H9 (cell line): ENCODE measurements around the gene TBC1D10B. TPM values are rescaled to one million over a fixed set of nuclear protein-coding genes. Genes with fewer than 3 reads are reported as not detected.

Experiments used
- DNase-seq: peaks from one replicate; pipeline ENCODE4 v3.0.0-alpha.2; 2017
- H2AFZ ChIP-seq: one replicate; pipeline ENCODE4 v1.6.1; 2013; ENCODE audit warnings: mild to moderate bottlenecking, low read length, control low read depth, moderate library complexity
- H2AK5ac ChIP-seq: 2 replicates; pipeline ENCODE4 v1.6.1; 2013; ENCODE audit warnings: low read length, control low read depth, mixed read lengths; ENCODE audit not compliant: insufficient read length
- H2BK120ac ChIP-seq: one replicate; pipeline ENCODE4 v1.6.1; 2013; ENCODE audit warnings: low read depth, mild to moderate bottlenecking, low read length, control low read depth, inconsistent platforms; ENCODE audit not compliant: poor library complexity, severe bottlenecking
- H2BK12ac ChIP-seq: 2 replicates; pipeline ENCODE4 v1.6.1; 2013; ENCODE audit warnings: low read length, control low read depth, mixed read lengths, low read depth; ENCODE audit not compliant: insufficient read length
- H2BK15ac ChIP-seq: 2 replicates; pipeline ENCODE4 v1.6.1; 2013; ENCODE audit warnings: low read depth, low read length, control low read depth
- H2BK20ac ChIP-seq: one replicate; pipeline ENCODE4 v1.6.1; 2013; ENCODE audit warnings: low read depth, mild to moderate bottlenecking, low read length, control low read depth, inconsistent platforms; ENCODE audit not compliant: poor library complexity, severe bottlenecking
- H2BK5ac ChIP-seq: 2 replicates; pipeline ENCODE4 v1.6.1; 2013; ENCODE audit warnings: low read length, control low read depth, mixed read lengths; ENCODE audit not compliant: insufficient read length
- H3K14ac ChIP-seq: 2 replicates; pipeline ENCODE4 v1.6.1; 2013; ENCODE audit warnings: low read length, control low read depth; ENCODE audit not compliant: insufficient read depth
- H3K18ac ChIP-seq: 2 replicates; pipeline ENCODE4 v1.6.1; 2013; ENCODE audit warnings: low read depth, mild to moderate bottlenecking, mixed read lengths, low read length, control low read depth; ENCODE audit not compliant: insufficient read length
- H3K23ac ChIP-seq: 2 replicates; pipeline ENCODE4 v1.6.1; 2013; ENCODE audit warnings: low read length, control low read depth, mixed read lengths, low read depth; ENCODE audit not compliant: insufficient read length
- H3K23me2 ChIP-seq: 2 replicates; pipeline ENCODE4 v1.6.1; 2013; ENCODE audit warnings: low read depth, mild to moderate bottlenecking, mixed read lengths, low read length, control low read depth; ENCODE audit not compliant: insufficient read length, poor library complexity, severe bottlenecking
- H3K27ac ChIP-seq: 2 replicates; pipeline ENCODE4 v1.5.1; 2013; ENCODE audit warnings: low read length, control low read depth, mixed read lengths, low read depth; ENCODE audit not compliant: insufficient read length
- H3K27me3 ChIP-seq: 2 replicates; pipeline ENCODE4 v1.6.1; 2013; ENCODE audit warnings: low read length, control low read depth, inconsistent platforms; ENCODE audit not compliant: insufficient read depth
- H3K4ac ChIP-seq: 2 replicates; pipeline ENCODE4 v1.6.1; 2013; ENCODE audit warnings: low read depth, mild to moderate bottlenecking, control low read depth, inconsistent platforms, low read length, moderate library complexity
- H3K4me1 ChIP-seq: 2 replicates; pipeline ENCODE4 v1.6.1; 2013; ENCODE audit warnings: low read length, control low read depth, inconsistent platforms; ENCODE audit not compliant: insufficient read depth
- H3K4me2 ChIP-seq: 2 replicates; pipeline ENCODE4 v1.6.1; 2013; ENCODE audit warnings: low read length, control low read depth, mixed read lengths; ENCODE audit not compliant: insufficient read length, insufficient read depth
- H3K56ac ChIP-seq: 2 replicates; pipeline ENCODE4 v1.6.1; 2013; ENCODE audit warnings: low read depth, mild to moderate bottlenecking, mixed read lengths, low read length, control low read depth; ENCODE audit not compliant: insufficient read length
- H3K79me1 ChIP-seq: 2 replicates; pipeline ENCODE4 v1.6.1; 2013; ENCODE audit warnings: low read depth, mild to moderate bottlenecking, moderate library complexity, low read length, control low read depth, inconsistent platforms; ENCODE audit not compliant: insufficient read depth, poor library complexity, severe bottlenecking
- H3K79me2 ChIP-seq: 2 replicates; pipeline ENCODE4 v1.6.1; 2013; ENCODE audit warnings: low read length, control low read depth, inconsistent platforms; ENCODE audit not compliant: insufficient read depth
- H3K9ac ChIP-seq: 2 replicates; pipeline ENCODE4 v1.6.1; 2013; ENCODE audit warnings: low read length, control low read depth, mixed read lengths; ENCODE audit not compliant: insufficient read length; ENCODE audit errors: extremely low read depth
- H3K9me3 ChIP-seq: one replicate; pipeline ENCODE4 v1.6.1; 2013; ENCODE audit warnings: low read depth, low read length, inconsistent platforms; ENCODE audit not compliant: control insufficient read depth
- H3T11ph ChIP-seq: one replicate; pipeline ENCODE4 v1.6.1; 2013; ENCODE audit warnings: mild to moderate bottlenecking, low read length, control low read depth, inconsistent platforms
- H4K20me1 ChIP-seq: one replicate; pipeline ENCODE4 v1.6.1; 2013; ENCODE audit not compliant: control insufficient read depth, insufficient read length, insufficient read depth
- H4K5ac ChIP-seq: 2 replicates; pipeline ENCODE4 v1.6.1; 2013; ENCODE audit warnings: low read depth, mild to moderate bottlenecking, mixed read lengths, low read length, control low read depth; ENCODE audit not compliant: insufficient read length
- H4K8ac ChIP-seq: replicated peaks from 2 replicates; pipeline ENCODE4 v1.6.1; 2013; ENCODE audit warnings: low read length, control low read depth, mixed read lengths, low read depth; ENCODE audit not compliant: insufficient read length
- H4K91ac ChIP-seq: 2 replicates; pipeline ENCODE4 v1.6.1; 2013; ENCODE audit warnings: low read depth, mild to moderate bottlenecking, moderate library complexity, mixed read lengths, low read length, control low read depth; ENCODE audit not compliant: insufficient read length
- H3K27ac Mint-ChIP-seq, 3 experiments: 2 replicates in 2 of 3; 3 replicates in 1 of 3; pipeline ENCODE4 v1.8.0; 2020 to 2021; ENCODE audit warnings: mixed read lengths in 3 of 3, mild to moderate bottlenecking in 1 of 3, moderate library complexity in 1 of 3
- H3K27me3 Mint-ChIP-seq: 2 replicates; pipeline ENCODE4 v1.8.0; 2021; ENCODE audit warnings: low read depth, mild to moderate bottlenecking, moderate library complexity, mixed read lengths
- H3K36me3 Mint-ChIP-seq, 3 experiments: 2 replicates in 2 of 3; 3 replicates in 1 of 3; pipeline ENCODE4 v1.8.0; 2020 to 2021; ENCODE audit warnings: low read depth in 3 of 3, mixed read lengths in 3 of 3; ENCODE audit not compliant: insufficient read depth in 1 of 3
- H3K4me1 Mint-ChIP-seq, 2 experiments: 2 replicates each; pipeline ENCODE4 v1.8.0; 2020; ENCODE audit warnings: mixed read lengths in 2 of 2
- H3K4me3 Mint-ChIP-seq, 2 experiments: 2 replicates in 1 of 2; 3 replicates in 1 of 2; pipeline ENCODE4 v1.8.0; 2020 to 2021; ENCODE audit warnings: mild to moderate bottlenecking in 2 of 2, mixed read lengths in 2 of 2, moderate library complexity in 1 of 2
- H3K9me3 Mint-ChIP-seq, 2 experiments: 2 replicates in 1 of 2; 3 replicates in 1 of 2; pipeline ENCODE4 v1.8.0; 2020; ENCODE audit warnings: mild to moderate bottlenecking in 2 of 2, mixed read lengths in 2 of 2, moderate library complexity in 1 of 2
- WGBS: extraction: QIAGEN DNeasy Blood & Tissue Kit; methylation state at CpG from one replicate; pipeline ENCODE4 v1.1.7; 2013; ENCODE audit warnings: missing lambda C conversion rate, low lambda C conversion rate, mixed read lengths; ENCODE audit not compliant: insufficient read length; ENCODE audit errors: extremely low coverage; 5-methylcytosine and 5-hydroxymethylcytosine counted together
- total RNA-seq: library from RNA; stranded (reverse); gene quantifications from 2 replicates; pipeline ENCODE4 v1.2.1, GENCODE V29; 2021
- TF ChIP-seq, protein P1 (sequence below): fragments of 200-600 bp; sonication (generic); conservative IDR thresholded peaks from 3 replicates; pipeline ENCODE4 v1.8.0; 2021; ENCODE audit warnings: antibody characterized with exemption, mild to moderate bottlenecking

TBC1D10B gene
- total RNA-seq, 1 experiment from 2014 or later, result 25.6 TPM

DNA sequence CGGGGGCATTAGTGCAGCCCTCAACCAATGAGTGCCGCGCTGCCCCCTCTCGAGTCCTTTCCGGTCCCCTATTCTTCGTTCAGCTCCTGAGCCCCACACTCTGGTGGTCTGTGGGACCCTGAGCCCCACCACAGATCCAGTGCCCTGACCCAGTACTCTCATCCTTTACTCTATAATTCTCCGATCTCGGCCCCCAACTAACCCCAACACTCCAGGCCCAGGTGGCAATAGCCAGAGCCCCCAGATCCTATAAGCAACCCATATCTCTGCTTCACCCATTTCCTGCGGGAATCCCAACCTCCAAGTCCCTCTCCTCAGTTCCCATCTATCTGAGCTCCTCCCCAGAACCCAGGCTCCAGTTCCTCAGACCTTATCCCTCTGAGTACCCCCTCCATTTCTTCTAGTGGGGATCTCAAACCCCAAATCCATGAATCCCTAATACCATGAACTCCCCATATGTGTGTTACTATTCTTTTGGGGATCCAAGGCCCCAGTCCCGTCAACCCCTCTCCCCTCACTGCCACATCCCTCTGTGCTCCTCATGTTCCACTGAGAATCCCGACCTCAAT is 1.0 kb upstream of the TBC1D10B start:
- Mint-ChIP-seq H3K27me3 (peaks cover 2% of the 10 kb centered on the region; the same call in 1 of the 2 replicates), H3K9me3 (peaks cover 0 to 3% of the 10 kb centered on the region in 2 experiments; a peak in 3 of 5 replicates), H3K4me1 (peaks cover 36 to 47% of the 10 kb centered on the region in 2 experiments), H3K4me3 (peak overlapping the region; percentile 62 to 79), H3K27ac (peak overlapping the region; percentile 75 to 87 (median 82); a peak in 6 of 7 replicates), H3K36me3 (peaks cover 2 to 4% (median 2%) of the 10 kb centered on the region in 3 experiments; a peak in 5 of 7 replicates)
- H3K79me1 ChIP-seq, result peaks cover 3% of the 10 kb centered on the region
- peak overlapping the region; percentile 52 for H3K4me2 ChIP-seq
- H3K4me1 ChIP-seq, result peaks cover 6% of the 10 kb centered on the region
- H3K23me2 ChIP-seq, result peaks cover 10% of the 10 kb centered on the region
- H4K20me1 ChIP-seq, result no peaks in the 10 kb centered on the region
- no peak overlapping the region for H4K91ac ChIP-seq
- no CpG with 5 or more reads among the region's 11 CpGs for WGBS
- H3K9ac ChIP-seq, result no peak overlapping the region
- H3K56ac ChIP-seq, result no peak overlapping the region
- no peak overlapping the region for H3K23ac ChIP-seq
- no peak overlapping the region for H2AK5ac ChIP-seq
- no peak overlapping the region for H2BK12ac ChIP-seq
- no peak overlapping the region for H3K4ac ChIP-seq
- no peaks in the 10 kb centered on the region for H3K9me3 ChIP-seq
- H3T11ph ChIP-seq, result no peak overlapping the region
- TF ChIP-seq, protein P1, sequence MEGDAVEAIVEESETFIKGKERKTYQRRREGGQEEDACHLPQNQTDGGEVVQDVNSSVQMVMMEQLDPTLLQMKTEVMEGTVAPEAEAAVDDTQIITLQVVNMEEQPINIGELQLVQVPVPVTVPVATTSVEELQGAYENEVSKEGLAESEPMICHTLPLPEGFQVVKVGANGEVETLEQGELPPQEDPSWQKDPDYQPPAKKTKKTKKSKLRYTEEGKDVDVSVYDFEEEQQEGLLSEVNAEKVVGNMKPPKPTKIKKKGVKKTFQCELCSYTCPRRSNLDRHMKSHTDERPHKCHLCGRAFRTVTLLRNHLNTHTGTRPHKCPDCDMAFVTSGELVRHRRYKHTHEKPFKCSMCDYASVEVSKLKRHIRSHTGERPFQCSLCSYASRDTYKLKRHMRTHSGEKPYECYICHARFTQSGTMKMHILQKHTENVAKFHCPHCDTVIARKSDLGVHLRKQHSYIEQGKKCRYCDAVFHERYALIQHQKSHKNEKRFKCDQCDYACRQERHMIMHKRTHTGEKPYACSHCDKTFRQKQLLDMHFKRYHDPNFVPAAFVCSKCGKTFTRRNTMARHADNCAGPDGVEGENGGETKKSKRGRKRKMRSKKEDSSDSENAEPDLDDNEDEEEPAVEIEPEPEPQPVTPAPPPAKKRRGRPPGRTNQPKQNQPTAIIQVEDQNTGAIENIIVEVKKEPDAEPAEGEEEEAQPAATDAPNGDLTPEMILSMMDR, result 0 out of 3 replicates have a peak, but pooled peaks have one; percentile 5
- H2BK20ac ChIP-seq, result no peak overlapping the region
- no peak overlapping the region for H2BK15ac ChIP-seq
- no peak overlapping the region for H3K27ac ChIP-seq
- no peaks in the 10 kb centered on the region for H3K27me3 ChIP-seq
- H4K8ac ChIP-seq, result no peak overlapping the region
- no peak overlapping the region for H2BK5ac ChIP-seq
- H2BK120ac ChIP-seq, result no peak overlapping the region
- DNase-seq, result no peak
- no peak overlapping the region for H3K14ac ChIP-seq
- no peak overlapping the region for H4K5ac ChIP-seq
- no peaks in the 10 kb centered on the region; the same call in none of the 2 replicates for H3K79me2 ChIP-seq
- no peak overlapping the region for H2AFZ ChIP-seq
- no peak overlapping the region for H3K18ac ChIP-seq
